ENCODE measurements around the gene PDE6H.

GRCh38 chr12:14992673-14993072, 19.8 kb downstream of the PDE6H start:
- TF ChIP-seq CSRNP3 (CRISPR knock-in tag; IDR thresholded peaks at IDR 0.05) (no peak), PATZ1 (CRISPR knock-in tag; IDR thresholded peaks at IDR 0.05; ENCODE audit: borderline replicate concordance) (no peak), TOX (CRISPR knock-in tag; IDR thresholded peaks at IDR 0.05; ENCODE audit: borderline replicate concordance) (no peak), SNAI2 (CRISPR knock-in tag; IDR thresholded peaks at IDR 0.05) (no peak), GLIS3 (CRISPR knock-in tag; IDR thresholded peaks at IDR 0.05) (no peak), ZFP3 (CRISPR knock-in tag; IDR thresholded peaks at IDR 0.05) (no peak), POU6F1 (CRISPR knock-in tag; IDR thresholded peaks at IDR 0.05; ENCODE audit: borderline replicate concordance, low read depth) (no peak), ZNF8 (CRISPR knock-in tag; IDR thresholded peaks at IDR 0.05) (no peak), ZC3H10 (CRISPR knock-in tag; IDR thresholded peaks at IDR 0.05) (no peak), CREB5 (CRISPR knock-in tag; IDR thresholded peaks at IDR 0.05; ENCODE audit: low read depth) (no peak), OSR1 (CRISPR knock-in tag; IDR thresholded peaks at IDR 0.05) (no peak), PPARA (CRISPR knock-in tag; IDR thresholded peaks at IDR 0.05; ENCODE audit: borderline replicate concordance) (no peak), ISL1 (CRISPR knock-in tag; IDR thresholded peaks at IDR 0.05) (no peak)
